Measurements from ENCODE around the gene PRDX5. TPM values are rescaled to one million over a fixed set of nuclear protein-coding genes. Genes with fewer than 3 reads are reported as not detected.
"Not testable (repeated sequence)": the region's sequence is repeated elsewhere in the genome, so short reads cannot be mapped to it uniquely, and the experiment has no call there.

The PRDX5 gene
- total RNA-seq, 1 experiment from 2014 or later: 206 TPM

DNA sequence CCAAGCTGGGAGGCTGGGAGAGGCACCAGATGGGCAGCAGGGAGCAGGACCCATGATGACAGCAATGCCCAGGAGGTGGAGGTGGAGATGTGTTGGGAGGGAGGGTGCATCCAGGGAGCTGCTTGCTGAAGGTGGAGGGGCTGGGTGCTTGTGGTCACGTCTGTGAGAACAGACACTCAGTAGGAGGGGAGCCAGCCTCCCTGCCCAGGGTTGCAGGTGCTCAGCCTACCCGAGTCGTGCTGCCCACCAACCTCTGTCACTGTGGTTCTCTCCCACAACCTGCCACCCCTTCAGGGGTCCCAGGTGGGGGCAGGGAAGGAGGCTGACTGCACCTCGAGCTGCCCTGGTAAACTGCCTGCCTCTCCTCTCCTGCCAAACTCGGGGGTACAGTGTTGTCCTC lies 5.5 kb downstream of the PRDX5 start:
- H3K4me1 ChIP-seq (ENCODE audit: insufficient read depth, low read length, poor library complexity, severe bottlenecking): peaks cover 8% of the 10 kb centered on the region
- ChIA-PET CTCF (no interaction called here), POLR2A (ENCODE audit: low non-redundant PET) (no interaction called here)
- H3K27ac ChIP-seq (ENCODE audit: low read depth, low read length, poor library complexity, severe bottlenecking): no peak overlapping the region
- BruUV-seq (replicated peaks): no TSS peak
- DNase-seq (ENCODE audit: low spot score): no peak
- no peaks in the 10 kb centered on the region for H3K9me3 ChIP-seq (ENCODE audit: low read depth, low read length, poor library complexity, severe bottlenecking)
- no peaks in the 10 kb centered on the region for H3K27me3 ChIP-seq (replicated peaks; ENCODE audit: insufficient read depth, low read depth, low read length, poor library complexity)
- TF ChIP-seq, protein P1, sequence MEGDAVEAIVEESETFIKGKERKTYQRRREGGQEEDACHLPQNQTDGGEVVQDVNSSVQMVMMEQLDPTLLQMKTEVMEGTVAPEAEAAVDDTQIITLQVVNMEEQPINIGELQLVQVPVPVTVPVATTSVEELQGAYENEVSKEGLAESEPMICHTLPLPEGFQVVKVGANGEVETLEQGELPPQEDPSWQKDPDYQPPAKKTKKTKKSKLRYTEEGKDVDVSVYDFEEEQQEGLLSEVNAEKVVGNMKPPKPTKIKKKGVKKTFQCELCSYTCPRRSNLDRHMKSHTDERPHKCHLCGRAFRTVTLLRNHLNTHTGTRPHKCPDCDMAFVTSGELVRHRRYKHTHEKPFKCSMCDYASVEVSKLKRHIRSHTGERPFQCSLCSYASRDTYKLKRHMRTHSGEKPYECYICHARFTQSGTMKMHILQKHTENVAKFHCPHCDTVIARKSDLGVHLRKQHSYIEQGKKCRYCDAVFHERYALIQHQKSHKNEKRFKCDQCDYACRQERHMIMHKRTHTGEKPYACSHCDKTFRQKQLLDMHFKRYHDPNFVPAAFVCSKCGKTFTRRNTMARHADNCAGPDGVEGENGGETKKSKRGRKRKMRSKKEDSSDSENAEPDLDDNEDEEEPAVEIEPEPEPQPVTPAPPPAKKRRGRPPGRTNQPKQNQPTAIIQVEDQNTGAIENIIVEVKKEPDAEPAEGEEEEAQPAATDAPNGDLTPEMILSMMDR (conservative IDR thresholded peaks at IDR 0.05; ENCODE audit: low read depth, low read length): no peak
- TF ChIP-seq EZH2 (IDR thresholded peaks at IDR 0.05; ENCODE audit: borderline replicate concordance, low read depth, low read length, poor library complexity, severe bottlenecking): no peak
- intact Hi-C loops (cut with micrococcal nuclease; ENCODE audit: unreplicated experiment): no loop called here
- H3K4me3 ChIP-seq (ENCODE audit: low read depth, low read length, poor library complexity, severe bottlenecking): no peak overlapping the region
- peaks cover 8% of the 10 kb centered on the region for H3K36me3 ChIP-seq (ENCODE audit: insufficient read depth, low read length, poor library complexity, severe bottlenecking)

DNA sequence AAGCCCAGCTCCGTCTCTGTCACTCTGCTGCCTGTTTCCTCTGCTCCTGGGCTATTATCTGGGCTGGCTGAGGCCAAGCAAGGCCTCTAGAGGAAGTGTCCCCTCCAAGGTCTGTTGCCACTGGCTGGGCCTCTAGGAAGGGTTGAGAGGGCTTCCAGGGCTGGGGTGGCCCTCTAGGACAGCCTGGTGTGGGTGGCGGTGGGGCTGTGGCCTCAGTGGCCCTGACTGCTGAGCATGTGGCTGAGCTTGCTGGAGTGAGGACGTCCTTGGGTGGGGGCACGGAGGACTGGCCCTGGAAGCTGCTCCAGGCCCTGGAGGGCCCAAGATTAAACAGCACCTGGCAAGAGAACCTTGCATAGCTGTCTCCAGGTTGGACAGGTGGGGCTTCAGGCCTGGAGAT lies 6.1 kb downstream of the PRDX5 start:
- intact Hi-C loops (cut with micrococcal nuclease; ENCODE audit: unreplicated experiment); DNase-seq (ENCODE audit: low spot score); H3K4me1 ChIP-seq (ENCODE audit: insufficient read depth, low read length, poor library complexity, severe bottlenecking); H3K27ac ChIP-seq (ENCODE audit: low read depth, low read length, poor library complexity, severe bottlenecking); H3K4me3 ChIP-seq (ENCODE audit: low read depth, low read length, poor library complexity, severe bottlenecking); H3K9me3 ChIP-seq (ENCODE audit: low read depth, low read length, poor library complexity, severe bottlenecking); H3K36me3 ChIP-seq (ENCODE audit: insufficient read depth, low read length, poor library complexity, severe bottlenecking); H3K27me3 ChIP-seq (replicated peaks; ENCODE audit: insufficient read depth, low read depth, low read length, poor library complexity); CTCF ChIA-PET; BruUV-seq (replicated peaks): not testable (repeated sequence)
- POLR2A ChIA-PET (ENCODE audit: low non-redundant PET): interaction anchor here (0.5 kb wide), 1 partner anchor 57 kb away, joined by 3 read pairs; no protein-coding TSS in a partner anchor

DNA sequence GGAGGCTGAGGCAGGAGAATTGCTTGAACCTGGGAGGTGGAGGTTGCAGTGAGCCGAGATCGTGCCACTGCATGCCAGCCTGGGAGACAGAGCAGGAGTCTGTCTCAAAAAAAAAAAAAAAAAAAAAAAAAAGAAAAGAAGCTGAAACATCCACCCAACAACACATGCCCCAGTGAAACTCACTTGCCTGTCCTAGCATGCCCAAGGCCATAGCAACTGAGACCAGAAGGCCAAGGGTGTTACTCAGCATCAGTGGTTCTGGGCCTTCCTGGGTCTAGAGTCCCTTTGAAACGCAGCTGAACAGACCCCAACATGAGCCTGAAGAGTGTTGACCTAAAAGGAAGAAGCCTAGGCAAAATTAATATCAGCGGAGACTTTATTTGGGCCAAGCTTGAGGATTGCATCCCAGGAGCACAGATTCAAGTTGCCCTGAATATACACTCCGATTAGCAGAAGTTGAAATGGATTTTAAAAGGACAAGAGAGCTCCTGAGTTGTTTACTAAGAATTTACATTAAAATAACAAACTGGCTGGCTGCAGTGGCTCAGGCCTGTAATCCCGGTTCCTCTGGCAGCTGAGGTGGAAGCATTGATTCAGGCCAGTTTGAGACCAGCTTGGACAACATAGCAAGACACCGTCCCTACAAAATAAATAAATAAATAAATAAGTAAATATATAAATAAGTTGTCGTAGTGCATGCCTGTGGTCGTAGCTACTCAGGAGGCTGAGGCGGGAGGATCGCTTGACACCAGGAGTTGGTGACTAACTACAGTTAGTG lies 7.0 kb downstream of the PRDX5 start:
- intact Hi-C loops (cut with micrococcal nuclease; ENCODE audit: unreplicated experiment): no loop called here
- no peaks in the 10 kb centered on the region for H3K4me1 ChIP-seq (ENCODE audit: insufficient read depth, low read length, poor library complexity, severe bottlenecking)
- BruUV-seq (replicated peaks): no TSS peak
- H3K4me3 ChIP-seq (ENCODE audit: low read depth, low read length, poor library complexity, severe bottlenecking): no peak overlapping the region
- no peaks in the 10 kb centered on the region for H3K9me3 ChIP-seq (ENCODE audit: low read depth, low read length, poor library complexity, severe bottlenecking)
- no peak overlapping the region for H3K27ac ChIP-seq (ENCODE audit: low read depth, low read length, poor library complexity, severe bottlenecking)
- no peak for TF ChIP-seq EZH2 (IDR thresholded peaks at IDR 0.05; ENCODE audit: borderline replicate concordance, low read depth, low read length, poor library complexity, severe bottlenecking)
- TF ChIP-seq, protein P1 (conservative IDR thresholded peaks at IDR 0.05; ENCODE audit: low read depth, low read length): no peak
- CTCF ChIA-PET: interaction anchor here (0.7 kb wide), 1 partner anchor 328 kb away, joined by 4 read pairs; no protein-coding TSS in a partner anchor
- H3K27me3 ChIP-seq (replicated peaks; ENCODE audit: insufficient read depth, low read depth, low read length, poor library complexity): no peaks in the 10 kb centered on the region
- POLR2A ChIA-PET (ENCODE audit: low non-redundant PET): interaction anchor here (0.5 kb wide), 1 partner anchor 58 kb away, joined by 3 read pairs; no protein-coding TSS in a partner anchor
- H3K36me3 ChIP-seq (ENCODE audit: insufficient read depth, low read length, poor library complexity, severe bottlenecking): peaks cover 8% of the 10 kb centered on the region
- DNase-seq (ENCODE audit: low spot score): no peak
